ENCODE results near the gene DCAF12L2.
"Not testable (repeated sequence)": the region's sequence is repeated elsewhere in the genome, so short reads cannot be mapped to it uniquely, and the experiment has no call there.

The DCAF12L2 gene

GRCh38 chrX:126165721-126166461, at the start of gene DCAF12L2:
Gene DCAF12L2, minus strand, starts transcription at chrX:126166289. Its CDS starts 365 bp downstream, at chrX:126165924.
- no peak for DNase-seq

- not testable (repeated sequence) for DNase-seq
These were observed 24.8 kb upstream of the DCAF12L2 start for GRCh38 chrX:126190888-126191287.

GRCh38 chrX:126177133-126177840, 11.2 kb upstream of the DCAF12L2 start:
- no peak for DNase-seq

GRCh38 chrX:126170720-126171119, 4.6 kb upstream of the DCAF12L2 start:
- DNase-seq: no peak

GRCh38 chrX:126167560-126167959, 1.5 kb upstream of the DCAF12L2 start:
- DNase-seq: no peak

- DNase-seq: no peak
These were observed 728 bp downstream of the DCAF12L2 start for GRCh38 chrX:126165401-126165720.

GRCh38 chrX:126164689-126165400, 1.2 kb downstream of the DCAF12L2 start:
- no peak for DNase-seq

- DNase-seq: no peak
These were observed 1.9 kb downstream of the DCAF12L2 start for GRCh38 chrX:126164226-126164625.

- no peak for DNase-seq
These were observed 25.1 kb downstream of the DCAF12L2 start for GRCh38 chrX:126141014-126141413.

- no peak for DNase-seq
These were observed 28.2 kb downstream of the DCAF12L2 start for GRCh38 chrX:126137899-126138298.

GRCh38 chrX:126124721-126125120, 41.4 kb downstream of the DCAF12L2 start:
- DNase-seq: no peak

Measured in bone marrow (tissue), 2 donors.